Neural cell (in vitro differentiated cells): Measurements from ENCODE around the gene MRPS34.

ENCODE experiments used
- EP300 ChIP-seq: fragments of 450-650 bp; conservative IDR thresholded peaks from 2 replicates; pipeline ENCODE4 v1.6.1; 2014; ENCODE audit warnings: antibody characterized with exemption, mild to moderate bottlenecking, moderate library complexity; ENCODE audit not compliant: poor library complexity, severe bottlenecking
- POLR2AphosphoS5 ChIP-seq: IDR thresholded peaks from 2 replicates; pipeline ENCODE4 v1.6.1; 2012
- SMC3 ChIP-seq: fragments of 450-650 bp; conservative IDR thresholded peaks from 2 replicates; pipeline ENCODE4 v1.6.1; 2014; ENCODE audit warnings: antibody characterized with exemption, mild to moderate bottlenecking, moderate library complexity; ENCODE audit not compliant: poor library complexity
- TAF1 ChIP-seq: IDR thresholded peaks from 2 replicates; pipeline ENCODE4 v1.6.1; 2012; ENCODE audit warnings: low read depth
- TF ChIP-seq, protein P1 (sequence below): fragments of 450-650 bp; IDR thresholded peaks from 2 replicates; pipeline ENCODE4 v1.5.1; 2014; ENCODE audit warnings: antibody characterized with exemption, mild to moderate bottlenecking, moderate library complexity; ENCODE audit not compliant: poor library complexity, severe bottlenecking
- TF ChIP-seq, protein P2 (sequence below): IDR thresholded peaks from 2 replicates; pipeline ENCODE4 v1.6.1; 2012; ENCODE audit warnings: borderline replicate concordance

DNA sequence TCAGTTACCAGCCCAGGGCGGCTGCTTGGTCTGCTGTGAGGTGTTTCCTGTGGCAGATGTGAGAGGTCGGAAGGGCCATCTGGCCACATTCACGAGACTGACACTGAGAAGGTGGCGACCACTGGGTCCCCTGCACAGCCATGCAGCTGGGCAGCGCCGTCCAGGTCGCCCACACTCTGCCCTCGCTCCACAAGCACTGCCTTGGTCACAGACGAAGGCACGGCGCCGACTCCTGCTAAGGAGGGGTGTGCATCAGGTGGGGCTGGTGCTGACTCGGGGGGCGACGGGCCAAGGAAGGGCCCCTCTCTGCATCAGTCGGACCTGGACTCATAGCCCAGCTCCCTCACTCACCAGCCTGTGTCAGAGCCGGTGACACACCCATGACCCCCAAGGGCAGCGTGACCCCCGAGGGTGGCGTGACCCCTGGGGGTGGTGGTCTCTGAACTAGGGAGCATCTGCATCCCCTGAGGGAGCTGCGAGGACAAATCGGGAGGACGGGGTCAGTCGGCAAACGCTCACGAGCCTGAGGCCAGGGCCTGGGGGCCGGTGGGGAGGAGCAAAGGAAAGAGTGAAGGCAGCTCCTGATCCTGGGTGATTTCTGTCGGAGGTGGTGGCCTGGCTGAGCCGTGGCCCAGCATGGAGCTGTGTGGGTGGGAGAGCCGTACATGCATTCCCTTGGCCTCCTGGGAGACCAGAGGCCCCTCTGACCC, 32.0 kb downstream of the MRPS34 start:
- TF ChIP-seq, protein P1, sequence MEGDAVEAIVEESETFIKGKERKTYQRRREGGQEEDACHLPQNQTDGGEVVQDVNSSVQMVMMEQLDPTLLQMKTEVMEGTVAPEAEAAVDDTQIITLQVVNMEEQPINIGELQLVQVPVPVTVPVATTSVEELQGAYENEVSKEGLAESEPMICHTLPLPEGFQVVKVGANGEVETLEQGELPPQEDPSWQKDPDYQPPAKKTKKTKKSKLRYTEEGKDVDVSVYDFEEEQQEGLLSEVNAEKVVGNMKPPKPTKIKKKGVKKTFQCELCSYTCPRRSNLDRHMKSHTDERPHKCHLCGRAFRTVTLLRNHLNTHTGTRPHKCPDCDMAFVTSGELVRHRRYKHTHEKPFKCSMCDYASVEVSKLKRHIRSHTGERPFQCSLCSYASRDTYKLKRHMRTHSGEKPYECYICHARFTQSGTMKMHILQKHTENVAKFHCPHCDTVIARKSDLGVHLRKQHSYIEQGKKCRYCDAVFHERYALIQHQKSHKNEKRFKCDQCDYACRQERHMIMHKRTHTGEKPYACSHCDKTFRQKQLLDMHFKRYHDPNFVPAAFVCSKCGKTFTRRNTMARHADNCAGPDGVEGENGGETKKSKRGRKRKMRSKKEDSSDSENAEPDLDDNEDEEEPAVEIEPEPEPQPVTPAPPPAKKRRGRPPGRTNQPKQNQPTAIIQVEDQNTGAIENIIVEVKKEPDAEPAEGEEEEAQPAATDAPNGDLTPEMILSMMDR: no peak
- TF ChIP-seq, protein P2, sequence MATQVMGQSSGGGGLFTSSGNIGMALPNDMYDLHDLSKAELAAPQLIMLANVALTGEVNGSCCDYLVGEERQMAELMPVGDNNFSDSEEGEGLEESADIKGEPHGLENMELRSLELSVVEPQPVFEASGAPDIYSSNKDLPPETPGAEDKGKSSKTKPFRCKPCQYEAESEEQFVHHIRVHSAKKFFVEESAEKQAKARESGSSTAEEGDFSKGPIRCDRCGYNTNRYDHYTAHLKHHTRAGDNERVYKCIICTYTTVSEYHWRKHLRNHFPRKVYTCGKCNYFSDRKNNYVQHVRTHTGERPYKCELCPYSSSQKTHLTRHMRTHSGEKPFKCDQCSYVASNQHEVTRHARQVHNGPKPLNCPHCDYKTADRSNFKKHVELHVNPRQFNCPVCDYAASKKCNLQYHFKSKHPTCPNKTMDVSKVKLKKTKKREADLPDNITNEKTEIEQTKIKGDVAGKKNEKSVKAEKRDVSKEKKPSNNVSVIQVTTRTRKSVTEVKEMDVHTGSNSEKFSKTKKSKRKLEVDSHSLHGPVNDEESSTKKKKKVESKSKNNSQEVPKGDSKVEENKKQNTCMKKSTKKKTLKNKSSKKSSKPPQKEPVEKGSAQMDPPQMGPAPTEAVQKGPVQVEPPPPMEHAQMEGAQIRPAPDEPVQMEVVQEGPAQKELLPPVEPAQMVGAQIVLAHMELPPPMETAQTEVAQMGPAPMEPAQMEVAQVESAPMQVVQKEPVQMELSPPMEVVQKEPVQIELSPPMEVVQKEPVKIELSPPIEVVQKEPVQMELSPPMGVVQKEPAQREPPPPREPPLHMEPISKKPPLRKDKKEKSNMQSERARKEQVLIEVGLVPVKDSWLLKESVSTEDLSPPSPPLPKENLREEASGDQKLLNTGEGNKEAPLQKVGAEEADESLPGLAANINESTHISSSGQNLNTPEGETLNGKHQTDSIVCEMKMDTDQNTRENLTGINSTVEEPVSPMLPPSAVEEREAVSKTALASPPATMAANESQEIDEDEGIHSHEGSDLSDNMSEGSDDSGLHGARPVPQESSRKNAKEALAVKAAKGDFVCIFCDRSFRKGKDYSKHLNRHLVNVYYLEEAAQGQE: no peak
- no peak for TF ChIP-seq EP300
- no peak for TF ChIP-seq POLR2AphosphoS5
- no peak for TF ChIP-seq TAF1
- no peak for TF ChIP-seq SMC3
